ENCODE data around the gene DAAM1.

Gene DAAM1

DNA sequence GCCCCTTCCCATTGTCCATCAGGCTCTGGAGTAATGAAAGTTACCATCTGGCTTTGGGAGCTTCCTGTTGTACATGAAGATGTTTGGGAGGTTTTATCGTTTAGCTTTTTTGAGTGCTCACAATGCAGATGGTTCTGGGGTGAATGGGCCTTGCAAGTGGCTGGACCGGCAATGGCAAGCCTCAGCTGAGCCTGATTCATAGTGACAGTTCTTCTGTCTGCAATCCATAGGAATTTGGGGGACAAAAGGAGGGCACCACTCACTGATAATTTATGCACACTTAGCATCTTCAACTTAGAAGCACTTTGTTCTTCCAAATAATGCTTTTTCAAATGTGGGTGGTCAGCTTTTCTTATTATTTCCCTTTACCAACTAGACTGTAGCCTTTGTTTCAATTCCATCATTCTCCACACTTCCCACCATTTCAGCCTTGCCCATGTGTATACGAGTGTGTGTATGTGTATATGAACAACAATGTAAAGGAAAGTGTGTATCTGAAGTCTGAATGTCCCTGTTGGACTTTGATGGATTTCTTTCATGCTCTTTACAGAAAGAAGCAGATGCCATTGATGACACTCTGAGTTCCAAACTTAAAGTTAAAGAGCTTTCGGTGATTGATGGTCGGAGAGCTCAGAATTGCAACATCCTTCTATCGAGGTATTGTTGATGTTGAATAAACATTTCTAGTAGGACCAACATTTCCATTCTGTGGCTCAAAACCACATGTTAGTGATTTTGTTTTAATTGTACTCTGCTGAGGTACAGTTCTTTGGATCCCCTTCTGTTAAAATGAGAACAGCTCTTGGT lies 151.3 kb downstream of the DAAM1 start:
- H3K4me3 ChIP-seq (ENCODE audit: low read depth, low read length) = no peak overlapping the region
- POLR2A ChIA-PET = no interaction called here
- CTCF ChIA-PET = interaction anchor here (0.7 kb wide), 1 partner anchor 12 kb away, joined by 3 read pairs; no protein-coding TSS in a partner anchor
- DNase-seq (ENCODE audit: low read depth, low spot score) = no peak
- TF ChIP-seq CTCF (IDR thresholded peaks at IDR 0.05; ENCODE audit: insufficient read depth, low read length, missing control alignments) = no peak

DNA sequence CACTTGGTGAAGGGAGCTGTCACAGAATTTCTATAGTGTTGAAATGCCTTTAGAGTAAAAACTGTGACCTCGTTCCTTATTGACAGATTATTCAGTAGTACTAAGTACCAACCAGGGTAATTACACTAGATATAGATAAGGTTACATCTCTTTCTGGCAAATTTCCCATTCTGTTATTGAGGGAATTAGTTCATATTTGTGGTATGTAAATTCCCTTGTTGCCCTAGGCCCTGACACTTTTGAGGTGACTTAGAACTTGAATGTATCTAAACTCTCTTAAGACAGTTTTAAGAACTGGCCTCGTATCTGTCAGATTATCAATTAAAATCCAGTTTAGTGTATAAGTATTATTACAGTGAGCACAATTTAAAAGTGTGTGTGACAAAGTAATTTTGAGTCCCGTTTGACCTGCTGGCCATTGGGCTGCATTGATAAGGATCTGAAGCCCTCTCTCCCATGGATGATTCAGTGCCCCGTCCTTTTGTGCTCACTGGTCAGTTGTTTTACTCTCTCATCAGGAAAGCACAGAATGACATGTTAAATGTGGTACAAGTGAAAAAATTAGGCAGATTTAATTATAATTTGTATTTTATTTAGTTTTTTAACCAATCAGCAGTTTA lies 153.5 kb downstream of the DAAM1 start:
- no peak for DNase-seq (ENCODE audit: low read depth, low spot score)
- CTCF ChIA-PET = no interaction called here
- no peak for TF ChIP-seq CTCF (IDR thresholded peaks at IDR 0.05; ENCODE audit: insufficient read depth, low read length, missing control alignments)
- POLR2A ChIA-PET = no interaction called here
- H3K4me3 ChIP-seq (ENCODE audit: low read depth, low read length) = no peak overlapping the region

GRCh38 chr14:59342516-59343484 lies 154.3 kb downstream of the DAAM1 start:
- H3K4me3 ChIP-seq (ENCODE audit: low read depth, low read length) = no peak overlapping the region
- DNase-seq (ENCODE audit: low read depth, low spot score) = no peak
- no peak for TF ChIP-seq CTCF (IDR thresholded peaks at IDR 0.05; ENCODE audit: insufficient read depth, low read length, missing control alignments)
- ChIA-PET POLR2A (no interaction called here), CTCF (interaction anchor here (0.7 kb wide), 1 partner anchor 10 kb away, joined by 3 read pairs; no protein-coding TSS in a partner anchor)

DNA sequence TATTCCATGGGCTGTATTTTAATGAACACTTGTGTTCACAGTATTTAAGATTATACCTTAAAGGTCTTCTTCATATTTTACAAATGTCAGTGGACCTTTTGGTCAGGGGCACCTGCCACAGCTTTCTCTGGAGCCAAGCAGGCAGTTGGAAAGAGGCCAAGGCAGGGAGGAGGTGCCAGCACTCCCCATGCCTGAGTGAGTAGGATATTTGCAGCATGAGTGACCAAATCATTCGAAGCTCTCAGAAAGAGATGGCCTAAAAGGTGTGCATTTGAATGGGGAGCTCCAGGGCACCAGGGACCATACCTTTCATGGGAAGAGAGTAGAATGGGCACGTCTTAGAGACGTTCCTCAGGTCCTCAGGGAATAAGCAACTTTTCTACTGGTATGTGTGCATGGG lies 155.1 kb downstream of the DAAM1 start:
- no peak for DNase-seq (ENCODE audit: low read depth, low spot score)
- ChIA-PET POLR2A (no interaction called here), CTCF (interaction anchor here (1.5 to 1.6 kb wide), 2 partner anchors 11 to 101 kb away, joined by 5 read pairs; no protein-coding TSS in a partner anchor)
- TF ChIP-seq CTCF (IDR thresholded peaks at IDR 0.05; ENCODE audit: insufficient read depth, low read length, missing control alignments) = no peak
- H3K4me3 ChIP-seq (ENCODE audit: low read depth, low read length) = no peak overlapping the region

DNA sequence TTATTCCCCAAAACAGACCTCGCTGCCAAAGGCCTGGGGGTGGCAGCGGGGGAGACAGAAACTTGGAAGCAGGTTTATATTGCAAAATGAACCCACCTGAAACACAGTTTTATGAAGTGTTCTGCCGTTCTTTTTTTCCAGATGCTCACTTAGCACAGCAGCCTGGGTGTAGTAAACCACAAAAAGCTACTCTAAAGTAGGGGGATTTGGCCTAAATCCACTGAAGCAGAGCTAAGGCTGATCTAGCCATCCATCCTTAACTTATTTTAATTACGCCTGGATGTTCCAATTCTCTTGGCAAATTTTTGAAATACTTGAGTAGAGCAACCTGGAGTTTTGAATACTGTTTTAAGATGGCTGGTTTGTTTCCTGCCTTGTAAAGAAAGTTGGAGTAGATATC lies 155.5 kb downstream of the DAAM1 start:
- CTCF ChIA-PET = interaction anchor here (1.5 to 1.6 kb wide), 2 partner anchors 11 to 100 kb away, joined by 5 read pairs; no protein-coding TSS in a partner anchor
- POLR2A ChIA-PET = no interaction called here
- DNase-seq (ENCODE audit: low read depth, low spot score) = no peak
- no peak for TF ChIP-seq CTCF (IDR thresholded peaks at IDR 0.05; ENCODE audit: insufficient read depth, low read length, missing control alignments)
- H3K4me3 ChIP-seq (ENCODE audit: low read depth, low read length) = no peak overlapping the region
